ENCODE data around the gene SLC28A2.
"Not testable (repeated sequence)": the region's sequence is repeated elsewhere in the genome, so short reads cannot be mapped to it uniquely, and the experiment has no call there.

The SLC28A2 gene

GRCh38 chr15:45251888-45252287 lies at the start of gene SLC28A2:
Gene SLC28A2, plus strand, starts transcription at chr15:45252234. Its CDS starts 982 bp downstream, at chr15:45253216.
- no peak for DNase-seq (ENCODE audit: low read depth, low spot score)

GRCh38 chr15:45203182-45203581 lies 48.9 kb upstream of the SLC28A2 start:
- no peak for DNase-seq (ENCODE audit: low read depth, low spot score)

- peak; percentile 72 for DNase-seq (ENCODE audit: low read depth, low spot score)
Measured at GRCh38 chr15:45205192-45205591, 46.8 kb upstream of the SLC28A2 start.

- no peak for DNase-seq (ENCODE audit: low read depth, low spot score)
Measured at GRCh38 chr15:45212493-45212892, 39.5 kb upstream of the SLC28A2 start.

- no peak for DNase-seq (ENCODE audit: low read depth, low spot score)
Measured at GRCh38 chr15:45221053-45221599, 30.9 kb upstream of the SLC28A2 start.

GRCh38 chr15:45221967-45222366 lies 30.1 kb upstream of the SLC28A2 start:
- DNase-seq (ENCODE audit: low read depth, low spot score), result no peak

GRCh38 chr15:45224621-45225217 lies 27.3 kb upstream of the SLC28A2 start:
- DNase-seq (ENCODE audit: low read depth, low spot score), result no peak

- peak; percentile 34 for DNase-seq (ENCODE audit: low read depth, low spot score)
Measured at GRCh38 chr15:45225506-45226273, 26.3 kb upstream of the SLC28A2 start.

- DNase-seq (ENCODE audit: low read depth, low spot score), result no peak
Measured at GRCh38 chr15:45228931-45229330, 23.1 kb upstream of the SLC28A2 start.

- no peak for DNase-seq (ENCODE audit: low read depth, low spot score)
Measured at GRCh38 chr15:45230245-45230965, 21.6 kb upstream of the SLC28A2 start.

- no peak for DNase-seq (ENCODE audit: low read depth, low spot score)
Measured at GRCh38 chr15:45231132-45231531, 20.9 kb upstream of the SLC28A2 start.

GRCh38 chr15:45231864-45232562 lies 20.0 kb upstream of the SLC28A2 start:
- no peak for DNase-seq (ENCODE audit: low read depth, low spot score)

GRCh38 chr15:45234562-45235235 lies 17.3 kb upstream of the SLC28A2 start:
- no peak for DNase-seq (ENCODE audit: low read depth, low spot score)

- peak; percentile 21 for DNase-seq (ENCODE audit: low read depth, low spot score)
Measured at GRCh38 chr15:45236806-45237205, 15.2 kb upstream of the SLC28A2 start.

GRCh38 chr15:45242289-45242688 lies 9.7 kb upstream of the SLC28A2 start:
- DNase-seq (ENCODE audit: low read depth, low spot score), result no peak

GRCh38 chr15:45249125-45249780 lies 2.8 kb upstream of the SLC28A2 start:
- DNase-seq (ENCODE audit: low read depth, low spot score), result no peak

GRCh38 chr15:45253330-45253729 lies 1.3 kb downstream of the SLC28A2 start:
- peak; percentile 60 for DNase-seq (ENCODE audit: low read depth, low spot score)

- DNase-seq (ENCODE audit: low read depth, low spot score), result no peak
Measured at GRCh38 chr15:45254405-45254804, 2.4 kb downstream of the SLC28A2 start.

GRCh38 chr15:45254824-45255223 lies 2.8 kb downstream of the SLC28A2 start:
- not testable (repeated sequence) for DNase-seq (ENCODE audit: low read depth, low spot score)

- no peak for DNase-seq (ENCODE audit: low read depth, low spot score)
Measured at GRCh38 chr15:45259796-45260195, 7.8 kb downstream of the SLC28A2 start.

Measured in ELF-1 (cell line).